ENCODE measurements around the gene NR1D1. TPM values are rescaled to one million over a fixed set of nuclear protein-coding genes. Genes with fewer than 3 reads are reported as not detected.

The NR1D1 gene
- total RNA-seq, 1 donor = 1.6 TPM

DNA sequence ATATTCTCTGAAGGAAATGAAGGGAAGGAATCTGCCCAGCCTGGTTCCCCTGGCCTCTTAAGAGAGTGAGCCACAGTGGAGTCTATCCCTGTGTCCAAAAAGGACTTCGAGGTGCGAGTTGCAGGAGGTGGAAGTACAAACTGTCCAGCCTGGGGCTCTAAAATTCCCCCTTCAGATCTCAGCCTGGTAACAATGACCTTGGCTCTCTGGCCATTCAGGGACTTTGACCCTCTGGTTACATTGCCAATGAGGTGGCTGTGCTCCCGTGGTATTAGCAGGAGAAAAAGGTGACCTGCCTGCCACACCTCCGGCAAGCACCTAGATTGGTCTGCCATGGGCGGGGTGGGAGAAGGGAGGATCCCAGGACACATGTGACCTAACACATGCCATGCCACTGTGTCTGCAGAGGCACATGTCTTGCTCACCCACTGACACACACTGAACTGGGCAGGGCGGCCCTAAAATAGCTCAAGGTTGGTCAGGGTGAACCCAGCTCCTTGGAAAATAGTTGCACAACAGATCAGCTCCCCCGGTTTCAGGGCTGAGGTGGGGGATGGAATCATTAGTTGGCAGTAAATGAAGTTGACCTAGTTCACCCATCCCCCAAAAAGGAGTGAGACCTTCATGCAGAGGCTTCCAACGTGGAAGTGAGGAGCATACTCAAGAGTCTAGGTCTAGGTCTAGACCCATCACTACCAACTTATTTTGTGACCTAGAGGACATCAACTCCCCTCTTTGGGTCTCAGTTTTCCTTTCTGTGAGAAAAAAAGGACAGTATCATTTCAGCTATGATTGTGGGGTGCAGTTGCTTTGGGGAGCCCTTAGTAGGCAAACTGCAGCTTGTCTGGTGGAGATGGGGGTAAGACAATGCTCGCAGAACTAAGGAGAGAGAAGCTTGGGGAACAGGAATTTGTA, 2.2 kb downstream of the NR1D1 start:
- DNase-seq (ENCODE audit: low read depth in 2 of 3, low spot score in 2 of 3) = no peak

GRCh38 chr17:40097087-40097486, 3.3 kb downstream of the NR1D1 start:
- no peak for DNase-seq (ENCODE audit: low read depth in 2 of 3, low spot score in 2 of 3)

- peak; percentile 61 to 78 (median 77) for DNase-seq (ENCODE audit: low read depth in 2 of 3, low spot score in 2 of 3)
Measured at GRCh38 chr17:40095944-40096791, 4.2 kb downstream of the NR1D1 start.

- no peak for DNase-seq (ENCODE audit: low read depth in 2 of 3, low spot score in 2 of 3)
Measured at GRCh38 chr17:40095351-40095943, 4.9 kb downstream of the NR1D1 start.

- no peak for DNase-seq (ENCODE audit: low read depth in 2 of 3, low spot score in 2 of 3)
Measured at GRCh38 chr17:40094874-40095273, 5.5 kb downstream of the NR1D1 start.

- DNase-seq (ENCODE audit: low read depth in 2 of 3, low spot score in 2 of 3) = no peak
Measured at GRCh38 chr17:40093580-40094201, 6.7 kb downstream of the NR1D1 start.

GRCh38 chr17:40093005-40093579, 7.3 kb downstream of the NR1D1 start:
- DNase-seq (ENCODE audit: low read depth in 2 of 3, low spot score in 2 of 3) = no peak

- no peak for DNase-seq (ENCODE audit: low read depth in 2 of 3, low spot score in 2 of 3)
Measured at GRCh38 chr17:40092581-40092980, 7.8 kb downstream of the NR1D1 start.

GRCh38 chr17:40091691-40092397, 8.5 kb downstream of the NR1D1 start:
- DNase-seq (ENCODE audit: low read depth in 2 of 3, low spot score in 2 of 3) = no peak

- DNase-seq (ENCODE audit: low read depth in 2 of 3, low spot score in 2 of 3) = no peak
Measured at GRCh38 chr17:40090237-40091119, 9.9 kb downstream of the NR1D1 start.

GRCh38 chr17:40089077-40089895, 11.1 kb downstream of the NR1D1 start:
- no peak for DNase-seq (ENCODE audit: low read depth in 2 of 3, low spot score in 2 of 3)

DNA sequence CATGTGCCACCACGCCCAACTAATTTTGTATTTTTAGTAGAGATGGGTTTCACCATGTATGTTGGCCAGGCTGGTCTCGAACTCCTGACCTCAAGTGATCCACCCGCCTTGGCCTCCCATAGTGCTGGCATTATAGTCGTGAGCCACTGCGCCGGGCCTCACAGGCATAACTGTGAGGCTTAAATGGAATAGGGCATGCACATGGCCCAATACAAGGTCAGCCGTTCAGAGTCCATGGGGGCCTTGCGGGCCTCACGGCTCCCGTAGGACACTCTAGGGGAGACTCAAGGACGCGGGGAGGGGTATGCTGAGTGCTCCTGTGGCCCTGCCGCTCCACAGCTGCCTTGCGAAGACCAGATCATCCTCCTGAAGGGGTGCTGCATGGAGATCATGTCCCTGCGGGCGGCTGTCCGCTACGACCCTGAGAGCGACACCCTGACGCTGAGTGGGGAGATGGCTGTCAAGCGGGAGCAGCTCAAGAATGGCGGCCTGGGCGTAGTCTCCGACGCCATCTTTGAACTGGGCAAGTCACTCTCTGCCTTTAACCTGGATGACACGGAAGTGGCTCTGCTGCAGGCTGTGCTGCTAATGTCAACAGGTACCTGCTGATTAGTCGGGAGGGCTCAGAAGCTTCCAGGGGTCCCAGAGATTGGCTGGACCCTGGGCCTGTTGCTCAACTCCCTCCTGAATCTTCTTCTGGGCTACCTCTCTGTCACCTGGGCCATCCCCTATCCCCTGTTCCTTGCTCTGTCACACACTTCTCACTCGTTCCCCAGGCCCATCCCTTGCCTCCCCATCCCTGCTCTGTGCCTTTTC, 12.3 kb downstream of the NR1D1 start:
- DNase-seq (ENCODE audit: low read depth in 2 of 3, low spot score in 2 of 3) = no peak

DNA sequence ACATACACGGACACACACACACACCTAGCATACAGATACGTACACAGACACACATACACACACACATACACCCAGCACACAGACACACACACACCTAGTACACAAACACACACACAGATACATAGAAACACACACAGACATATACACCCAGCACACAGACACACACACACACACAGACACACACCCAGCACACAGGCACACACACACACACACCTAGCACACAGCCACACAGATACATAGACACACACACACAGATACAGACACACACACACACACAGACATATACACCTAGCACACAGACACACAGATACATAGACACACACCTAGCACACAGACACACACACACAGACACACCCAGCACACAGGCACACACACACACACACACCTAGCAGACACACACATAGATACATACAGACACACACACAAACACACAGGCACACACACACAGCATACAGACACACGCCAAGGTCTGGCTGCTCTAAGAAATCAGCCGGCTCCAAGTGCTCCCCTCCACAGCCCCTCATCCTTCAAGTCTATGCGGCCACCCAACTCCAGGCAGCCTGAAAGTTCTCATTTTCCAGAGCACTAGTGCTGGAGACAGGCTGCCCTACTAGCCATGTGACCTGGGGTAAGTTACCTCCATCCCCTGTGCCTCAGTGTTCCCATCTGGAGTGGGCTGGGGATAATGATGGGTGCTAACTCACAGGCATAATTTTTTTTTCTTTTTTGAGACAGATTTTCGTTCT, 13.2 kb downstream of the NR1D1 start:
- DNase-seq (ENCODE audit: low read depth in 2 of 3, low spot score in 2 of 3) = no peak

- DNase-seq (ENCODE audit: low read depth in 2 of 3, low spot score in 2 of 3) = peak in 2 of 3 donors; percentile 68 to 83
Measured at GRCh38 chr17:40086150-40087044, 14.0 kb downstream of the NR1D1 start.

GRCh38 chr17:40084477-40084876, 15.9 kb downstream of the NR1D1 start:
- no peak for DNase-seq (ENCODE audit: low read depth in 2 of 3, low spot score in 2 of 3)
